Right renal pelvis (tissue), 4 donors: Measurements from ENCODE around the gene KPNA6. TPM values are rescaled to one million over a fixed set of nuclear protein-coding genes. Genes with fewer than 3 reads are reported as not detected.
"Not testable (repeated sequence)": the region's sequence is repeated elsewhere in the genome, so short reads cannot be mapped to it uniquely, and the experiment has no call there.

Experiments
- DNase-seq, 4 donors: peaks; one replicate each; pipeline ENCODE4 v3.0.0-alpha.2; 2013; ENCODE audit warnings: low read depth in 4 of 4, low spot score in 3 of 4, missing footprints in 1 of 4
- polyA plus RNA-seq, 4 donors: library from polyadenylated mRNA; unstranded; fragments of 120-200 nt; gene quantifications; one replicate each; pipeline ENCODE4 v1.2.1, GENCODE V29; 2013; ENCODE audit not compliant: insufficient read length in 4 of 4

The KPNA6 gene
- polyA plus RNA-seq, 4 donors, result 33.4 to 42.0 (median 38.4) TPM

GRCh38 chr1:32137111-32137510, 29.3 kb downstream of the KPNA6 start:
- DNase-seq, result no peak

- DNase-seq, result no peak
These were observed 31.1 kb downstream of the KPNA6 start for GRCh38 chr1:32138965-32139364.

GRCh38 chr1:32142446-32143301, 34.8 kb downstream of the KPNA6 start:
- DNase-seq, result peak; percentile 21 to 54 (median 38)

GRCh38 chr1:32143302-32143695, 35.4 kb downstream of the KPNA6 start:
- not testable (repeated sequence) for DNase-seq

GRCh38 chr1:32144033-32144432, 36.2 kb downstream of the KPNA6 start:
- no peak for DNase-seq

- DNase-seq, result not testable (repeated sequence)
These were observed 39.9 kb downstream of the KPNA6 start for GRCh38 chr1:32147799-32148198.

GRCh38 chr1:32150847-32151246, 43.0 kb downstream of the KPNA6 start:
- no peak for DNase-seq

GRCh38 chr1:32151319-32151787, 43.5 kb downstream of the KPNA6 start:
- DNase-seq, result peak in 1 of 4 donors; percentile 25

GRCh38 chr1:32159189-32159588, 51.3 kb downstream of the KPNA6 start:
- no peak for DNase-seq

- no peak for DNase-seq
These were observed 55.5 kb downstream of the KPNA6 start for GRCh38 chr1:32163405-32163804.

GRCh38 chr1:32165633-32166032, 57.8 kb downstream of the KPNA6 start:
- not testable (repeated sequence) for DNase-seq

GRCh38 chr1:32170991-32171390, 63.1 kb downstream of the KPNA6 start:
- DNase-seq, result no peak

GRCh38 chr1:32172621-32173245, 64.9 kb downstream of the KPNA6 start:
- DNase-seq, result no peak

GRCh38 chr1:32178380-32179192, 70.7 kb downstream of the KPNA6 start:
- no peak for DNase-seq

GRCh38 chr1:32179193-32179442, 71.3 kb downstream of the KPNA6 start:
- no peak for DNase-seq

- peak; percentile 81 to 89 (median 86) for DNase-seq
These were observed 71.8 kb downstream of the KPNA6 start, which contains the start of gene TXLNA for GRCh38 chr1:32179443-32180185. Gene TXLNA, plus strand, starts transcription at chr1:32179675. Its CDS starts 671 bp downstream, at chr1:32180346.

GRCh38 chr1:32180186-32181060, 72.6 kb downstream of the KPNA6 start:
- DNase-seq, result peak in 2 of 4 donors; percentile 16 to 18

GRCh38 chr1:32181065-32181464, 73.2 kb downstream of the KPNA6 start:
- no peak for DNase-seq

GRCh38 chr1:32181563-32181962, 73.7 kb downstream of the KPNA6 start:
- DNase-seq, result no peak
